ENCODE data around the gene GDE1.

The GDE1 gene

DNA sequence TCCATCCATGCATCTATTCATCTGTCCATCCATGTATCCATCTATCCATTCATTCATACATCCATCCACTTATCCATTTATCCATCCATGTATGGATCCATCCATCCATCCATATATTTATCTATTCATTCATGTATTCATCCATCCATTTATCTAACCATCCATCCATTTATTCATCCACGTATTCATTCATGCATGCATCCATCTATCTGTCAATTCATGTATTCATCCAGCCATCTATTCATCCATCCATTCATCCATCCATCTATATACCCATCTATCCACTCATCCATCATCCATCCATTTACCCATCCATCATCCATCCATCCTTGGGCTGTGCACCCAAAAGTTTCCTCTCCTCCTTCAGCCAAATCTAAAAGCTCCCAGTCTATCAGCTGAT, 43.4 kb downstream of the GDE1 start:
- no peak overlapping the region for H3K27ac ChIP-seq
- TF ChIP-seq CTCF (conservative IDR thresholded peaks at IDR 0.05) (no peak), ZFX (IDR thresholded peaks at IDR 0.05) (no peak)

- H3K27ac ChIP-seq = no peak overlapping the region
- TF ChIP-seq ZFX (IDR thresholded peaks at IDR 0.05) = no peak
- TF ChIP-seq CTCF (conservative IDR thresholded peaks at IDR 0.05) = no peak
Observed at GRCh38 chr16:19474617-19475016, 47.3 kb downstream of the GDE1 start.

- no peak for TF ChIP-seq CTCF (conservative IDR thresholded peaks at IDR 0.05)
- TF ChIP-seq ZFX (IDR thresholded peaks at IDR 0.05) = no peak
- no peak overlapping the region for H3K27ac ChIP-seq
Observed at GRCh38 chr16:19472482-19472881, 49.4 kb downstream of the GDE1 start.

- TF ChIP-seq ZFX (IDR thresholded peaks at IDR 0.05) (no peak), CTCF (conservative IDR thresholded peaks at IDR 0.05) (no peak)
Observed at GRCh38 chr16:19468300-19468699, 53.6 kb downstream of the GDE1 start.

DNA sequence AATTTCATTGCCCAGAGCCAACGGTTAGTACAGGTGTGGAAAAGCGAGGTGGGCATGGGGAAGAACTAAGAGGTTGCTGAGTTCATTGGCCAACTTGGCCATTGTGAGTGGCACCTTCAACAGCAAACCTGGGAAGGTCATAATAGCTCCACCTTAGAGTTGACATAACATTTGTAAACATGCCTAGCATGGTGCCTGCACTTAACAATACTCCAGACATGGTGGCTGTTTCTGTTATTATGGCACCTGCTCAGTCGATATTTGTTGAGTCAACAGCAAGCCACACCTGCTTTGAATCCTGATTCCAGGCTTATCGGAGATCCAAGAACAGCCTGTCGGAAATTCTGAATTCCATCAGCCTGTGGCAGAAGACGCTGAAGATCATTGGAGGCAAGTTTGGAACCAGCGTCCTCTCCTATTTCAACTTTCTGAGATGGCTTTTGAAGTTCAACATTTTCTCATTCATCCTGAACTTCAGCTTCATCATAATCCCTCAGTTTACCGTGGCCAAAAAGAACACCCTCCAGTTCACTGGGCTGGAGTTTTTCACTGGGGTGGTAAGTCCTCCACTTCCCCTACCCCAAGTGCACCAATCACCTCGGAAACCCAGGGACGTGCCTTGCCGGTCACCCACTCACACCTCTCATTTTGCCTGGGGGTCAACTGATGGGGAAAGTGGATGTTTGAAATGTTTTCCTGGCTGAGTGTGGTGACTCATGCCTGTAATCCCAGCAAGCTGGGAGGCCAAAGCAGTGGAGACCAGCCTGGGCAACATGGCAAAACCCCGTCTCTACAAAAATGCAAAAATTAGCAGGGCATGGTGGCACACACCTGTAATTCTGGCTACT, 58.2 kb downstream of the GDE1 start:
- TF ChIP-seq ZFX (IDR thresholded peaks at IDR 0.05) (no peak), CTCF (conservative IDR thresholded peaks at IDR 0.05) (no peak)
- H3K27ac ChIP-seq = no peak overlapping the region

More at GRCh38 chr16:19468300-19468699, 53.6 kb downstream of the GDE1 start:
- no peak overlapping the region for H3K27ac ChIP-seq

GRCh38 chr16:19460397-19460796, 61.5 kb downstream of the GDE1 start:
- no peak for TF ChIP-seq CTCF (conservative IDR thresholded peaks at IDR 0.05)
- TF ChIP-seq ZFX (IDR thresholded peaks at IDR 0.05) = no peak
- H3K27ac ChIP-seq = no peak overlapping the region

DNA sequence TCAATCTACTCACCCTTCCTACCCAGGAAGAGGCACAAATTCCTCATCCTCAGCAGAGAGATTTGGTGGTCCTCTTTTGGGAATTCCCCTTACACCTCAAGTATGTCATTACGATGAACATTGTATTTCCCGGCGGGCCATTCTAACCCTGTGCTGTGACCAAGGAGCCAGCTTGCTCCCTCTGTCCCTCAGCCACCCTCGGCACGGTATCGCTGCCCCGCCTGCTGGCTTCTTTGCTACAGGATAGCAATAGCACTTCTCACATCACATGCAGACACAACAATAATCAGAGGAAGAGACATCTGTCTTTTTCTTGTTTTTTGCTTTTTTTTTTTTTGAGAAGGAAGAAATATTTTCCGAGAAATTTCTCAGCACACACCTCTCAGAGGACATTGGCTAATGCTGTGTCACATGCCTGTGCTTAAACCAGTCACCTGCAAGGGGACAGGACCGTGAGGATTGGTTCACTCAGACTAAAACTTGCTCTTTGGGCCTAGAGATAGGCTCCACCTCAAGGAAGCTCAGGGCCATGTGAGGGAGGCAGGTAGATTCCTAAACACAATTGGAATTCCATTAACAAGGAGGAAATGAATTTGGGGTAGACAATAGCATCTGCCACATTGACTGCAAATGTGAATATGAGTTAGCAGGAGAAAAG, 63.0 kb downstream of the GDE1 start:
- H3K27ac ChIP-seq = no peak overlapping the region
- TF ChIP-seq ZFX (IDR thresholded peaks at IDR 0.05) = no peak
- no peak for TF ChIP-seq CTCF (conservative IDR thresholded peaks at IDR 0.05)

All from C4-2B (cell line).